Activated B cell treated with CpG ODN at 0.5 μM for 24 hours (primary cell): ENCODE measurements around the gene CHD6. TPM values are rescaled to one million over a fixed set of nuclear protein-coding genes. Genes with fewer than 3 reads are reported as not detected.

ENCODE experiments used
- ATAC-seq: fragments of 200-7000 bp; cut with Tn5 transposase; one replicate; pipeline ENCODE4 v1.10.0; 2021; ENCODE audit warnings: low read depth, mild to moderate bottlenecking, moderate library complexity
- CTCF ChIA-PET: fragments of 350-600 bp; sonication (Branson Sonifier 250); formaldehyde crosslinking; loops from one replicate; lab custom pipeline; 2021; ENCODE audit warnings: antibody characterized with exemption; lab: Charles Lee
- POLR2A ChIA-PET: fragments of 350-600 bp; sonication (Branson Sonifier 250); formaldehyde crosslinking; loops from one replicate; lab custom pipeline; 2021; ENCODE audit warnings: antibody characterized with exemption; lab: Charles Lee
- DNase-seq: peaks from one replicate; pipeline ENCODE4 v3.0.0; 2022
- H3K27ac Mint-ChIP-seq: one replicate; pipeline ENCODE4 v1.8.0; 2020; ENCODE audit warnings: mixed read lengths
- H3K27me3 Mint-ChIP-seq: one replicate; pipeline ENCODE4 v1.8.0; 2021; ENCODE audit warnings: mixed read lengths
- H3K36me3 Mint-ChIP-seq: one replicate; pipeline ENCODE4 v1.8.0; 2021; ENCODE audit warnings: low read depth, mixed read lengths
- H3K4me1 Mint-ChIP-seq: one replicate; pipeline ENCODE4 v1.8.0; 2021; ENCODE audit warnings: mixed read lengths
- H3K4me3 Mint-ChIP-seq: one replicate; pipeline ENCODE4 v1.8.0; 2020; ENCODE audit warnings: mild to moderate bottlenecking, mixed read lengths
- H3K9me3 Mint-ChIP-seq: one replicate; pipeline ENCODE4 v1.8.0; 2020; ENCODE audit warnings: mixed read lengths
- CTCF ChIP-seq: fragments of 200-600 bp; IDR thresholded peaks from one replicate; pipeline ENCODE4 v1.8.0; 2022; ENCODE audit warnings: antibody characterized with exemption, mild to moderate bottlenecking
- intact Hi-C: fragments of 100-400 bp; cut with micrococcal nuclease; formaldehyde crosslinking; loops from one replicate; pipeline ENCODE4 v1.15.1; 2024
- total RNA-seq: library from RNA; stranded (reverse); gene quantifications from 2 replicates; pipeline ENCODE4 v1.2.3, GENCODE V29; 2022

Gene CHD6
- total RNA-seq, 1 donor from 2014 or later: 59.9 TPM

DNA sequence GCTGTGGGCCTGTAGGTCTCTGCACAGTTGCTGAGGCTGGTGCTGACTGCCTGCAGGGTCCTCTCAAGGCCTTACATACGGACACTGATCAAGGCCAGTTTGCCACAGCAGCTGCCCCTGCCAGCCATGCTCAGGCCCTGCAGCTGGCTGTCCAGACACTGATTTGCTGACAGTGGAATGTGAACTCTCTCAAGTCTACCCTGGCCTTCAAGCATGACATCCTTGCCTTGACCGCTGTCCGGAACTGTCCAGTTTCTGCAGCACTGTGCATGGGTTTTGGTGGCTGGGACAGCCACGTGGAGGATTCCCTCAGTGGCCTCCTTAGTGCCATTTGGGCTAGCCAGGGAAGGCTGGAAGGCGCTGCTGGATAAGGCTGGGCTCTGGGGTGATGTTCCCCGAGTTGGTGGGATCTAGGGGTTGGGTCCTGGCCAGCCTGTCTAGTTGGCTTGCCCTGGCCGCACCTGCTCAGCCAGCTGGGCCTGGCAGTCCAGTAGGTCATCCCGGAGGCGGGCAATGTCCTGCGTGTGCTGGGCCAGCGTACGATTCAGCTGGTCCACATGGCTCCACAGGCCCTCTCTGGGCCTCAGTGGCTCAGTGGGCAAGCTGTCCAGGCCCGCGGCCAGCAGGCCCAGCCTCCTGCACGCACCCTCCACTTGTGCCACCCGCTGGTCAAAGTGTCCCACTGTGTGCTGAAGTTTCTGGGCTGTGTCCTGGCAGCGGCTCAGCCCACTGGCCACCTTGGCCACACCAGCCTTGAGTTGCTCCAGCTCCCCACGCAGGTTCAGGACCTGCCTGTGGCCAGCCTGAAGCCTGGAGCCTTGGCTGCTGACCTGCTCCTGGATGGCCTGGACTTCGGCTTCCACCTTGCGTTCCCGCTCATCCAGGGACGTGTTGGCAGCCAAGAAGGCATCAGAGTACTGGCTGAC is 257.1 kb downstream of the CHD6 start:
- TF ChIP-seq CTCF: no peak
- ATAC-seq: no peak
- Mint-ChIP-seq H3K4me3 (no peak overlapping the region), H3K4me1 (peaks cover 2% of the 10 kb centered on the region), H3K27me3 (peaks cover 13% of the 10 kb centered on the region), H3K9me3 (no peaks in the 10 kb centered on the region), H3K27ac (no peak overlapping the region), H3K36me3 (no peaks in the 10 kb centered on the region)
- ChIA-PET CTCF (no interaction called here), POLR2A (no interaction called here)
- intact Hi-C loops: no loop called here
- DNase-seq: no peak

- Mint-ChIP-seq H3K4me3 (no peak overlapping the region), H3K4me1 (no peaks in the 10 kb centered on the region), H3K9me3 (no peaks in the 10 kb centered on the region), H3K36me3 (no peaks in the 10 kb centered on the region), H3K27me3 (peaks cover 3% of the 10 kb centered on the region), H3K27ac (no peak overlapping the region)
- no peak for TF ChIP-seq CTCF
- no peak for DNase-seq
- POLR2A ChIA-PET: no interaction called here
- intact Hi-C loops: no loop called here
- CTCF ChIA-PET: interaction anchor here (0.9 kb wide), 1 partner anchor 186 kb away, joined by 3 read pairs; no protein-coding TSS in a partner anchor
- ATAC-seq: no peak
These were observed 258.6 kb downstream of the CHD6 start for GRCh38 chr20:41359541-41360011.

- Mint-ChIP-seq H3K36me3 (no peaks in the 10 kb centered on the region), H3K4me3 (no peak overlapping the region), H3K27me3 (no peaks in the 10 kb centered on the region), H3K9me3 (no peaks in the 10 kb centered on the region), H3K27ac (no peak overlapping the region), H3K4me1 (no peaks in the 10 kb centered on the region)
- TF ChIP-seq CTCF: no peak
- ATAC-seq (no peak), DNase-seq (no peak)
- CTCF ChIA-PET: interaction anchor here (0.9 kb wide), 1 partner anchor 186 kb away, joined by 3 read pairs; no protein-coding TSS in a partner anchor
- POLR2A ChIA-PET: interaction anchor here (0.6 kb wide), 1 partner anchor 14 kb away, joined by 3 read pairs; no protein-coding TSS in a partner anchor
- intact Hi-C loops: no loop called here
These were observed 259.5 kb downstream of the CHD6 start for GRCh38 chr20:41358717-41359116.

DNA sequence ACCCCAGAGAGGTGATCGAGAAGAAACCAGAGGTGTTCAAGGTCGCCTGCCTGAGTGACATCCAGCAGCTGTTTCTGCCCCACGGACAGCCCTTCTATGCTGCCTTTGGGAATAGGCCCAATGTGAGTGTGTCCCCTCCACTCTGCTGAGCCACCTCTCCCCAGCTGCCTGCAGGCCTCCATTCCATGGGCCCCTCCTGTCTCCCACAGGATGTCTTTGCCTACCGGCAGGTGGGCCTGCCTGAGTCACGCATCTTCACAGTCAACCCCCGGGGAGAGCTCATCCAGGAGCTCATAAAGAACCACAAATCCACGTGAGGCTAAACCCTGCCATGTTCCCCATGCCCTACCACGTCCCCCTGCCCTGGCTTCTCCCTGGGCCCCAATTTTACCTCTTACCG is 259.9 kb downstream of the CHD6 start:
- Mint-ChIP-seq H3K4me1 (no peaks in the 10 kb centered on the region), H3K4me3 (no peak overlapping the region), H3K9me3 (no peaks in the 10 kb centered on the region), H3K27ac (no peak overlapping the region), H3K27me3 (no peaks in the 10 kb centered on the region), H3K36me3 (no peaks in the 10 kb centered on the region)
- POLR2A ChIA-PET: interaction anchor here (0.6 kb wide), 1 partner anchor 13 kb away, joined by 3 read pairs; no protein-coding TSS in a partner anchor
- no peak for TF ChIP-seq CTCF
- ATAC-seq (no peak), DNase-seq (no peak)
- CTCF ChIA-PET: no interaction called here
- intact Hi-C loops: no loop called here

- no peak for TF ChIP-seq CTCF
- H3K36me3 Mint-ChIP-seq: no peaks in the 10 kb centered on the region
- DNase-seq (no peak), ATAC-seq (no peak)
- no peaks in the 10 kb centered on the region for H3K4me1 Mint-ChIP-seq
- ChIA-PET CTCF (no interaction called here), POLR2A (no interaction called here)
- intact Hi-C loops: no loop called here
- no peaks in the 10 kb centered on the region for H3K27me3 Mint-ChIP-seq
- H3K9me3 Mint-ChIP-seq: no peaks in the 10 kb centered on the region
- no peak overlapping the region for H3K4me3 Mint-ChIP-seq
- H3K27ac Mint-ChIP-seq: no peak overlapping the region
These were observed 260.6 kb downstream of the CHD6 start for GRCh38 chr20:41357424-41358163.
